K562 (cell line): ENCODE results near the gene SHB. TPM values are rescaled to one million over a fixed set of nuclear protein-coding genes. Genes with fewer than 3 reads are reported as not detected.
A peak's percentile ranks its signal among the peaks of the same experiment; 100 is the strongest.

Experiments used
- ATAC-seq: fragments of 200-7000 bp; cut with Tn5 transposase; 3 replicates; pipeline ENCODE4 v1.9.1; 2020; ENCODE audit warnings: moderate library complexity
- BruUV-seq: library from RNA; stranded (reverse); fragments of 400-500 nt; replicated peaks from 2 replicates; lab custom pipeline; 2021; lab: Mats Ljungman, UMichigan
- CTCF ChIA-PET: fragments of 300-600 bp; formaldehyde crosslinking; extraction: SDS; loops from one replicate; lab custom pipeline; 2021; ENCODE audit warnings: low intra/inter-chr PET ratio; lab: Yijun Ruan, JAX
- POLR2A ChIA-PET: fragments of 300-600, 350-650 bp; sonication (Branson Sonifier 250); formaldehyde crosslinking; extraction: SDS; loops from one replicate; lab custom pipeline; 2021; ENCODE audit warnings: antibody characterized with exemption, inconsistent platforms; lab: Yijun Ruan, JAX
- DNase-seq, 4 experiments: peaks; one replicate each; pipeline versions ENCODE4 v3.0.0 to v3.0.0-alpha.2; 2011 to 2018; ENCODE audit warnings: low spot score in 3 of 4, mixed read lengths in 3 of 4; ENCODE audit errors: extremely low read depth in 1 of 4
- FAIRE-seq: peaks from 2 replicates; lab custom pipeline; 2011; peaks lifted over from hg19 to GRCh38; lab: Jason Lieb, UNC
- H2AFZ ChIP-seq: 2 replicates; pipeline ENCODE4 v1.6.0; 2011; ENCODE audit warnings: low read depth, low read length, control low read depth, inconsistent platforms
- H3K27ac ChIP-seq: fragments of 200-600 bp; 3 replicates; pipeline ENCODE4 v1.8.0; 2011; ENCODE audit warnings: low read depth, mild to moderate bottlenecking, control low read depth, inconsistent platforms, low read length, moderate library complexity, mixed read lengths; ENCODE audit errors: extremely low read depth
- H3K27me3 ChIP-seq, 2 experiments: fragments of 300-600 bp in 1 of 2; 2 replicates in 1 of 2; 3 replicates in 1 of 2; pipeline versions ENCODE4 v1.6.0 to v1.8.0; 2011; ENCODE audit warnings: inconsistent platforms in 2 of 2, low read length in 2 of 2, mild to moderate bottlenecking in 1 of 2, mixed read lengths in 1 of 2, moderate library complexity in 1 of 2; ENCODE audit not compliant: control insufficient read depth in 2 of 2, insufficient read depth in 2 of 2
- H3K36me3 ChIP-seq: fragments of 300-600 bp; 3 replicates; pipeline ENCODE4 v1.8.0; 2011; ENCODE audit warnings: mild to moderate bottlenecking, low read length, inconsistent platforms; ENCODE audit not compliant: control insufficient read depth, insufficient read depth
- H3K4me1 ChIP-seq, 2 experiments: fragments of 200-600 bp in 1 of 2; replicated peaks in 1 of 2; 2 replicates in 1 of 2; 3 replicates in 1 of 2; pipeline versions ENCODE4 v1.5.1 to v1.8.0; 2011; ENCODE audit warnings: inconsistent platforms in 2 of 2, low read length in 2 of 2, mild to moderate bottlenecking in 1 of 2, mixed read lengths in 1 of 2, moderate library complexity in 1 of 2; ENCODE audit not compliant: control insufficient read depth in 2 of 2, insufficient read depth in 2 of 2
- H3K4me2 ChIP-seq: 2 replicates; pipeline ENCODE4 v1.6.1; 2011; ENCODE audit warnings: low read length, control low read depth, inconsistent platforms, mixed read lengths; ENCODE audit not compliant: insufficient read depth
- H3K4me3 ChIP-seq: fragments of 200-600 bp; sonication (generic), shearing (Covaris generic); 2 replicates; pipeline ENCODE4 v1.5.1; 2016; ENCODE audit warnings: control low read depth, inconsistent platforms
- H3K79me2 ChIP-seq: fragments of 200-600 bp; 3 replicates; pipeline ENCODE4 v1.8.0; 2011; ENCODE audit warnings: low read length, inconsistent platforms; ENCODE audit not compliant: control insufficient read depth, insufficient read depth
- H3K9ac ChIP-seq, 2 experiments: 2 replicates each; pipeline versions ENCODE4 v1.6.0 to v1.6.1; 2011; ENCODE audit warnings: low read depth in 2 of 2, low read length in 2 of 2, control low read depth in 1 of 2, inconsistent platforms in 1 of 2, mild to moderate bottlenecking in 1 of 2, mixed read lengths in 1 of 2; ENCODE audit not compliant: insufficient read depth in 1 of 2
- H3K9me1 ChIP-seq: one replicate; pipeline ENCODE4 v1.6.0; 2011; ENCODE audit warnings: inconsistent platforms, mild to moderate bottlenecking, low read length, moderate library complexity; ENCODE audit not compliant: control insufficient read depth, insufficient read depth
- H3K9me3 ChIP-seq: replicated peaks from 2 replicates; pipeline ENCODE4 v1.5.1; 2011; ENCODE audit warnings: low read depth, low read length, inconsistent platforms; ENCODE audit not compliant: control insufficient read depth, insufficient read depth
- H4K20me1 ChIP-seq: replicated peaks from 2 replicates; pipeline ENCODE4 v1.6.1; 2011; ENCODE audit warnings: low read length, inconsistent platforms, mixed read lengths; ENCODE audit not compliant: control insufficient read depth, insufficient read depth
- AFF1 ChIP-seq, 2 experiments: fragments of 450-650 bp; IDR thresholded peaks; 2 replicates each; pipeline ENCODE4 v1.6.1; 2018; ENCODE audit warnings: mild to moderate bottlenecking in 2 of 2, low read depth in 1 of 2; ENCODE audit not compliant: partially characterized antibody in 2 of 2
- CEBPG ChIP-seq, 3 experiments: fragments of 200-800 bp in 1 of 3; sonication (Bioruptor generic) in 1 of 3; sonication (generic) in 1 of 3; formaldehyde crosslinking in 1 of 3; IDR thresholded peaks in 2 of 3; conservative IDR thresholded peaks in 1 of 3; 2 replicates each; pipeline versions ENCODE4 v1.6.1 to v1.8.0; 2016 to 2022; ENCODE audit warnings: missing compliant biosample characterization in 2 of 3, missing genetic modification characterization in 2 of 3, mild to moderate bottlenecking in 1 of 3, missing genetic modification reagents in 1 of 3
- EHMT2 ChIP-seq: fragments of 450-650 bp; IDR thresholded peaks from 2 replicates; pipeline ENCODE4 v1.6.1; 2018; ENCODE audit warnings: antibody characterized with exemption
- ELK1 ChIP-seq: sonication (generic); formaldehyde crosslinking; IDR thresholded peaks from 2 replicates; pipeline ENCODE4 v1.8.1; 2022; ENCODE audit warnings: missing genetic modification reagents
- ETS1 ChIP-seq: conservative IDR thresholded peaks from 2 replicates; pipeline ENCODE4 v1.6.1; 2011; ENCODE audit warnings: low read depth, mild to moderate bottlenecking, low read length; ENCODE audit not compliant: control insufficient read depth
- EZH2 ChIP-seq: IDR thresholded peaks from 2 replicates; pipeline ENCODE4 v1.6.1; 2012; ENCODE audit warnings: low read depth, mild to moderate bottlenecking, inconsistent platforms, low read length, borderline replicate concordance
- HDAC2 ChIP-seq: fragments of 450-650 bp; IDR thresholded peaks from 2 replicates; pipeline ENCODE4 v1.6.1; 2016; ENCODE audit warnings: mild to moderate bottlenecking
- MAFG ChIP-seq: fragments of 450-650 bp; conservative IDR thresholded peaks from 2 replicates; pipeline ENCODE4 v1.6.1; 2016; ENCODE audit warnings: missing genetic modification characterization, missing compliant biosample characterization
- PML ChIP-seq: IDR thresholded peaks from 2 replicates; pipeline ENCODE4 v1.6.1; 2012; ENCODE audit warnings: low read length, inconsistent platforms
- SREBF1 ChIP-seq: fragments of 150-350 bp; IDR thresholded peaks from 2 replicates; pipeline ENCODE4 v1.6.1; 2014; ENCODE audit warnings: antibody characterized with exemption, low read depth, low read length, borderline replicate concordance
- TARDBP ChIP-seq: fragments of 450-650 bp; IDR thresholded peaks from 2 replicates; pipeline ENCODE4 v1.6.1; 2016
- TCFL5 ChIP-seq: fragments of 250-450 bp; sonication (Bioruptor Pico); conservative IDR thresholded peaks from 2 replicates; pipeline ENCODE4 v1.6.1; 2021; ENCODE audit warnings: mild to moderate bottlenecking, moderate library complexity, matching md5 sums
- TFAM ChIP-seq: fragments of 250-450 bp; sonication (Bioruptor Pico); conservative IDR thresholded peaks from 2 replicates; pipeline ENCODE4 v1.5.0; 2021; ENCODE audit warnings: mild to moderate bottlenecking, moderate library complexity
- WGBS: fragments of 100-300 bp; shearing (Covaris generic); methylation state at CpG from one replicate; pipeline ENCODE4 v1.1.6; 2016; ENCODE audit warnings: low coverage, mixed read lengths; ENCODE audit not compliant: insufficient coverage; ENCODE audit errors: missing lambda C conversion rate; 5-methylcytosine and 5-hydroxymethylcytosine counted together
- in situ Hi-C: fragments of 300-500 bp; cut with MboI; formaldehyde crosslinking; loops from 4 replicates; pipeline ENCODE4 v1.15.0; 2018; ENCODE audit warnings: inconsistent platforms, mixed read lengths
- intact Hi-C: fragments of 100-400 bp; cut with micrococcal nuclease; formaldehyde crosslinking; loops from 2 replicates; pipeline ENCODE4 v1.14.2; 2022
- polyA plus RNA-seq, 8 experiments: library from polyadenylated mRNA; depleted of rRNA in 4 of 8; stranded (reverse) in 5 of 8; unstranded in 3 of 8; fragments of >200 nt; fragmentation: Nextera tagmentation in 2 of 8; fragmentation: Illumina TruSeq in 1 of 8; extraction: Ambion mirVana in 2 of 8; extraction: Trizol in 1 of 8; gene quantifications; 2 replicates each; pipeline versions ENCODE4 v1.2.1 to v1.2.3, GENCODE V29; 2011 to 2014; ENCODE audit warnings: inconsistent platforms in 1 of 8, missing spikeins in 1 of 8
- total RNA-seq, 7 experiments: library from RNA; depleted of rRNA in 6 of 7; stranded (reverse); fragments of >200 nt in 6 of 7; fragmentation: Illumina TruSeq in 2 of 7; extraction: Trizol in 2 of 7; gene quantifications; 2 replicates each; pipeline versions ENCODE4 v1.2.1 to v1.2.3, GENCODE V29; 2011 to 2021; ENCODE audit warnings: low replicate concordance in 1 of 7

SHB gene
- total and polyA plus RNA-seq, 9 of the 15 experiments (the other 6 are each of a cell fraction or from before 2014, with no cell fraction given) = 0.78 to 16.0 (median 5.3) TPM

- TF ChIP-seq TCFL5 (CRISPR knock-in tag) (no peak), TARDBP (no peak)
These were observed 35.1 kb downstream of the SHB start (continued) for GRCh38 chr9:38033941-38034340.

DNA sequence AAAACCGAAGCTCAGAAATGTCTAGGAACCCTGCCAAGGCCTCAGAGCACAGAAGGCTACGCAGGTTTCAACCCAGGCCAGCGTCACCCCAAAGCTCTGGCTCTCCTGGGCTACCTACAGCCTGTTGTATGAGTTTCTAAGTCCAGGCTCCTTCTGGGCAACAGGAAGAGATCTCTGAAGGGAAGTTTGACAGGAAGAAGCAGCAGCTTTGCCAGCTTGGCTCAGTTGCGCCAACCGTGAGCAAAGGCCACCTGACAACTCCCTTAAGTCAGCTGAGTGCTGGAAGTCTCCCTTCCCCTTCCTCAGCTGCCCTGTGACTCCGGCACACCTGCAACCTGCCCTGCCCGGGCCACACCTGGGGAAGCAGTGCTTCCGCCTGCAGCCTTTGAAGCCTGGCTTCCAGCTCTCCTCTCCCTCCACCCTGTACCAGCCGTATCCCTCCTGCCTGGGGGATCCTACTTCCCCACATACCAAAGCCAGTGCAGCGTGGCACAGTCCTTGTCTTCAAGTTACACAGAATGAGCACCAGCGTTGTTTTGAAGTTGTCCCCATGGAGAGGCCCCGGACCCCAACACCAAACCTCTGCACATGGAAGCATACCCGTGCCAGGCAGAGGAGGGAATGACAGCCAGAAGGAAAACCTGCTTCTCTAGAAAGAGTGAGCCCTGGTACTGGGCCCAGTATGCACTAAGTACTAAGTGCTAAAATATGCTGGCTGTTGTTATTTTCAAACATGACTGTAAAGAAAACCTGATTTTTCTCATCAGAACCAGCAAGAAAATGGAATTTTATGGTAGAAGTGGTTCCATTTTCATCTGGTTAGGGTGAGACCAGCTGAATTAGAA is 36.5 kb downstream of the SHB start:
- Histone ChIP-seq H3K4me3 (no peak overlapping the region), H2AFZ (no peak overlapping the region), H3K9me3 (no peaks in the 10 kb centered on the region), H3K9me1 (peaks cover 3% of the 10 kb centered on the region), H3K4me1 (peaks cover 16 to 18% of the 10 kb centered on the region in 2 experiments), H3K4me2 (no peak overlapping the region), H4K20me1 (peaks cover 10% of the 10 kb centered on the region; the same call in 1 of the 2 replicates), H3K9ac (peak overlapping the region in 1 of 2 experiments; percentile 46; a peak in 2 of 4 replicates), H3K79me2 (peaks cover 37% of the 10 kb centered on the region), H3K36me3 (no peaks in the 10 kb centered on the region), H3K27me3 (no peaks in the 10 kb centered on the region), H3K27ac (no peak overlapping the region)
- POLR2A ChIA-PET = interaction anchor here (0.6 to 1.2 kb wide), 2 partner anchors 8 to 15 kb away, joined by 3 to 4 read pairs; no protein-coding TSS in a partner anchor
- CTCF ChIA-PET = no interaction called here
- in situ Hi-C loops = no loop called here
- intact Hi-C loops = no loop called here
- BruUV-seq = no TSS peak
- WGBS = 77% methylated on average over 13 of the region's 13 CpGs
- ATAC-seq (no peak), DNase-seq (no peak), FAIRE-seq (no peak)
- TF ChIP-seq PML (no peak), SREBF1 (no peak), EZH2 (no peak), ELK1 (no peak), TFAM (no peak), CEBPG (CRISPR knock-in tag; IDR thresholded peaks at IDR 0.05) (no peak), CEBPG (tag; conservative IDR thresholded peaks at IDR 0.05 in 1 of 2, IDR thresholded peaks at IDR 0.05 in 1 of 2) (no peak), HDAC2 (no peak), AFF1 (IDR thresholded peaks at IDR 0.05; ENCODE audit: low read depth in 1 of 2, partially characterized antibody in 2 of 2) (no peak), EHMT2 (no peak), MAFG (tag) (no peak), ETS1 (no peak)
